Central memory CD8-positive, alpha-beta T cell (primary cell): Measurements from ENCODE around the gene CDCA7.
A peak's percentile ranks its signal among the peaks of the same experiment; 100 is the strongest.
"Not testable (repeated sequence)": the region's sequence is repeated elsewhere in the genome, so short reads cannot be mapped to it uniquely, and the experiment has no call there.

Experiments used
- ATAC-seq: fragments of 150-1000 bp; cut with Tn5 transposase; replicated peaks from 2 replicates; pipeline ENCODE4 v1.10.0; 2022; ENCODE audit warnings: mild to moderate bottlenecking, moderate FRiP score, moderate number of reproducible peaks; ENCODE audit not compliant: poor library complexity, severe bottlenecking; ENCODE audit errors: extremely low read depth
- DNase-seq, 2 donors: peaks; one replicate each; pipeline ENCODE4 v3.0.0; 2021; ENCODE audit warnings: low spot score in 2 of 2
- H3K27ac Mint-ChIP-seq: one replicate; pipeline ENCODE4 v1.8.0; 2022; ENCODE audit warnings: low read depth, mild to moderate bottlenecking, moderate library complexity, mixed read lengths
- H3K27me3 Mint-ChIP-seq: one replicate; pipeline ENCODE4 v1.8.0; 2022; ENCODE audit warnings: mixed read lengths
- H3K36me3 Mint-ChIP-seq: one replicate; pipeline ENCODE4 v1.8.0; 2022; ENCODE audit warnings: mild to moderate bottlenecking, moderate library complexity, mixed read lengths; ENCODE audit not compliant: insufficient read depth
- H3K4me1 Mint-ChIP-seq: one replicate; pipeline ENCODE4 v1.8.0; 2022; ENCODE audit warnings: mixed read lengths
- H3K4me3 Mint-ChIP-seq: one replicate; pipeline ENCODE4 v1.8.0; 2022; ENCODE audit warnings: mild to moderate bottlenecking, moderate library complexity, mixed read lengths
- H3K9me3 Mint-ChIP-seq: one replicate; pipeline ENCODE4 v1.8.0; 2022; ENCODE audit warnings: mixed read lengths

Gene CDCA7

GRCh38 chr2:173371023-173371422 lies 16.4 kb downstream of the CDCA7 start:
- peaks cover 10% of the 10 kb centered on the region for H3K4me1 Mint-ChIP-seq

GRCh38 chr2:173373290-173373689 lies 18.6 kb downstream of the CDCA7 start:
- Mint-ChIP-seq H3K27ac (no peak overlapping the region), H3K36me3 (no peaks in the 10 kb centered on the region), H3K27me3 (no peaks in the 10 kb centered on the region), H3K4me1 (peaks cover 10% of the 10 kb centered on the region), H3K9me3 (no peaks in the 10 kb centered on the region), H3K4me3 (no peak overlapping the region)
- ATAC-seq (no peak), DNase-seq (no peak)

More at GRCh38 chr2:173371023-173371422, 16.4 kb downstream of the CDCA7 start:
- Mint-ChIP-seq H3K27me3 (no peaks in the 10 kb centered on the region), H3K9me3 (no peaks in the 10 kb centered on the region), H3K27ac (peak overlapping the region; percentile 77), H3K36me3 (no peaks in the 10 kb centered on the region), H3K4me3 (no peak overlapping the region)
- ATAC-seq: no peak
- no peak for DNase-seq

- H3K27me3 Mint-ChIP-seq: no peaks in the 10 kb centered on the region
- H3K9me3 Mint-ChIP-seq: no peaks in the 10 kb centered on the region
- no peaks in the 10 kb centered on the region for H3K36me3 Mint-ChIP-seq
- ATAC-seq (no peak), DNase-seq (no peak)
- no peak overlapping the region for H3K27ac Mint-ChIP-seq
- no peak overlapping the region for H3K4me3 Mint-ChIP-seq
- H3K4me1 Mint-ChIP-seq: peaks cover 10% of the 10 kb centered on the region
Measured at GRCh38 chr2:173374634-173375033, 20.0 kb downstream of the CDCA7 start.

- H3K27ac Mint-ChIP-seq, ATAC-seq, H3K36me3 Mint-ChIP-seq, DNase-seq, H3K27me3 Mint-ChIP-seq, H3K9me3 Mint-ChIP-seq, H3K4me3 Mint-ChIP-seq, H3K4me1 Mint-ChIP-seq: not testable (repeated sequence)
Measured at GRCh38 chr2:173385534-173385933, 30.9 kb downstream of the CDCA7 start.

- H3K27ac Mint-ChIP-seq: no peak overlapping the region
- DNase-seq (no peak), ATAC-seq (no peak)
- no peaks in the 10 kb centered on the region for H3K27me3 Mint-ChIP-seq
- no peaks in the 10 kb centered on the region for H3K4me1 Mint-ChIP-seq
- no peaks in the 10 kb centered on the region for H3K9me3 Mint-ChIP-seq
- no peaks in the 10 kb centered on the region for H3K36me3 Mint-ChIP-seq
- H3K4me3 Mint-ChIP-seq: no peak overlapping the region
Measured at GRCh38 chr2:173386021-173386737, 31.5 kb downstream of the CDCA7 start.

- Mint-ChIP-seq H3K27me3 (no peaks in the 10 kb centered on the region), H3K4me3 (no peak overlapping the region), H3K9me3 (no peaks in the 10 kb centered on the region), H3K36me3 (no peaks in the 10 kb centered on the region), H3K4me1 (no peaks in the 10 kb centered on the region), H3K27ac (no peak overlapping the region)
- ATAC-seq (no peak), DNase-seq (no peak)
Measured at GRCh38 chr2:173386738-173387065, 32.0 kb downstream of the CDCA7 start.

GRCh38 chr2:173387079-173387478 lies 32.4 kb downstream of the CDCA7 start:
- no peaks in the 10 kb centered on the region for H3K9me3 Mint-ChIP-seq
- H3K4me1 Mint-ChIP-seq: no peaks in the 10 kb centered on the region
- DNase-seq (no peak), ATAC-seq (no peak)
- no peaks in the 10 kb centered on the region for H3K27me3 Mint-ChIP-seq
- no peak overlapping the region for H3K4me3 Mint-ChIP-seq
- no peaks in the 10 kb centered on the region for H3K36me3 Mint-ChIP-seq
- no peak overlapping the region for H3K27ac Mint-ChIP-seq

- no peak overlapping the region for H3K27ac Mint-ChIP-seq
- no peaks in the 10 kb centered on the region for H3K4me1 Mint-ChIP-seq
- ATAC-seq: no peak
- H3K36me3 Mint-ChIP-seq: no peaks in the 10 kb centered on the region
- no peak for DNase-seq
- no peaks in the 10 kb centered on the region for H3K9me3 Mint-ChIP-seq
- H3K4me3 Mint-ChIP-seq: no peak overlapping the region
- H3K27me3 Mint-ChIP-seq: no peaks in the 10 kb centered on the region
Measured at GRCh38 chr2:173387660-173388059, 33.0 kb downstream of the CDCA7 start.

- Mint-ChIP-seq H3K9me3 (no peaks in the 10 kb centered on the region), H3K36me3 (no peaks in the 10 kb centered on the region), H3K4me1 (no peaks in the 10 kb centered on the region), H3K4me3 (no peak overlapping the region), H3K27ac (no peak overlapping the region), H3K27me3 (peaks cover 3% of the 10 kb centered on the region)
- ATAC-seq (no peak), DNase-seq (no peak)
Measured at GRCh38 chr2:173388795-173389194, 34.1 kb downstream of the CDCA7 start.

GRCh38 chr2:173390036-173390435 lies 35.4 kb downstream of the CDCA7 start:
- Mint-ChIP-seq H3K27me3 (peaks cover 16% of the 10 kb centered on the region), H3K4me1 (no peaks in the 10 kb centered on the region), H3K4me3 (no peak overlapping the region), H3K27ac (no peak overlapping the region), H3K9me3 (no peaks in the 10 kb centered on the region), H3K36me3 (no peaks in the 10 kb centered on the region)
- no peak for ATAC-seq
- no peak for DNase-seq

- ATAC-seq: no peak
- H3K4me3 Mint-ChIP-seq: no peak overlapping the region
- no peak for DNase-seq
- no peak overlapping the region for H3K27ac Mint-ChIP-seq
- no peaks in the 10 kb centered on the region for H3K36me3 Mint-ChIP-seq
- H3K9me3 Mint-ChIP-seq: no peaks in the 10 kb centered on the region
- H3K4me1 Mint-ChIP-seq: no peaks in the 10 kb centered on the region
- H3K27me3 Mint-ChIP-seq: peaks cover 43% of the 10 kb centered on the region
Measured at GRCh38 chr2:173392731-173393130, 38.1 kb downstream of the CDCA7 start.

GRCh38 chr2:173393186-173393585 lies 38.5 kb downstream of the CDCA7 start:
- Mint-ChIP-seq H3K9me3 (no peaks in the 10 kb centered on the region), H3K36me3 (no peaks in the 10 kb centered on the region), H3K27ac (no peak overlapping the region), H3K4me3 (no peak overlapping the region), H3K27me3 (peaks cover 47% of the 10 kb centered on the region), H3K4me1 (no peaks in the 10 kb centered on the region)
- DNase-seq: no peak
- ATAC-seq: no peak

- ATAC-seq (no peak), DNase-seq (no peak)
- no peaks in the 10 kb centered on the region for H3K36me3 Mint-ChIP-seq
- H3K4me1 Mint-ChIP-seq: no peaks in the 10 kb centered on the region
- no peak overlapping the region for H3K4me3 Mint-ChIP-seq
- H3K27me3 Mint-ChIP-seq: peaks cover 51% of the 10 kb centered on the region
- no peaks in the 10 kb centered on the region for H3K9me3 Mint-ChIP-seq
- H3K27ac Mint-ChIP-seq: no peak overlapping the region
Measured at GRCh38 chr2:173393636-173394035, 39.0 kb downstream of the CDCA7 start.
